OCI-LY3 (cell line): ENCODE results near the gene HJURP.

Source experiments
- H2AFZ ChIP-seq: fragments of 200-600, 300-600 bp; shearing (Covaris generic); 2 replicates; pipeline ENCODE4 v1.6.0; 2014; ENCODE audit warnings: antibody characterized with exemption, low read depth, low read length
- H3K27ac ChIP-seq: fragments of 200-600, 300-600 bp; sonication (generic); 2 replicates; pipeline ENCODE4 v1.5.1; 2014; ENCODE audit warnings: mild to moderate bottlenecking, low read length, moderate library complexity, mixed read lengths
- H3K27me3 ChIP-seq: fragments of 200-600, 300-600 bp; sonication (generic); 2 replicates; pipeline ENCODE4 v1.6.1; 2014; ENCODE audit warnings: low read depth, low read length, mixed read lengths
- H3K36me3 ChIP-seq: fragments of 200-600, 300-600 bp; sonication (generic); replicated peaks from 2 replicates; pipeline ENCODE3; 2014; ENCODE audit warnings: low read depth, low read length, mixed read lengths
- H3K4me1 ChIP-seq: fragments of 300-600, 200-600 bp; sonication (generic); 2 replicates; pipeline ENCODE4 v1.6.1; 2014; ENCODE audit warnings: low read length, mixed read lengths
- H3K4me2 ChIP-seq: fragments of 200-600, 300-600 bp; sonication (generic); 2 replicates; pipeline ENCODE4 v1.6.1; 2014; ENCODE audit warnings: low read length, mixed read lengths
- H3K4me3 ChIP-seq: fragments of 300-600, 200-600 bp; sonication (generic); 2 replicates; pipeline ENCODE4 v1.5.1; 2014; ENCODE audit warnings: antibody characterized with exemption, mild to moderate bottlenecking, low read length, moderate library complexity
- H3K79me2 ChIP-seq: fragments of 300-600, 200-600 bp; shearing (Covaris generic); 2 replicates; pipeline ENCODE4 v1.6.1; 2014; ENCODE audit warnings: mild to moderate bottlenecking, low read length, mixed read lengths
- H3K9ac ChIP-seq: fragments of 300-600, 200-600 bp; shearing (Covaris generic); 2 replicates; pipeline ENCODE4 v1.6.0; 2014; ENCODE audit warnings: mild to moderate bottlenecking, low read length, moderate library complexity
- H3K9me3 ChIP-seq: fragments of 200-600, 300-600 bp; shearing (Covaris generic); 2 replicates; pipeline ENCODE4 v1.6.1; 2014; ENCODE audit warnings: low read length, mixed read lengths; ENCODE audit not compliant: insufficient read depth
- H4K20me1 ChIP-seq: fragments of 200-600, 300-600 bp; sonication (generic); 2 replicates; pipeline ENCODE4 v1.6.1; 2016; ENCODE audit warnings: low read length, mixed read lengths; ENCODE audit not compliant: insufficient read depth
- EZH2phosphoT487 ChIP-seq: fragments of 200-600 bp; shearing (Covaris generic); IDR thresholded peaks from 2 replicates; pipeline ENCODE4 v1.6.1; 2018; ENCODE audit warnings: antibody characterized with exemption, mixed run types, low read depth
- TF ChIP-seq, protein P1 (sequence below): fragments of 200-600, 300-600 bp; sonication (generic); IDR thresholded peaks from 2 replicates; pipeline ENCODE4 v1.5.1; 2014; ENCODE audit warnings: antibody characterized with exemption, low read length, low read depth

HJURP gene

DNA sequence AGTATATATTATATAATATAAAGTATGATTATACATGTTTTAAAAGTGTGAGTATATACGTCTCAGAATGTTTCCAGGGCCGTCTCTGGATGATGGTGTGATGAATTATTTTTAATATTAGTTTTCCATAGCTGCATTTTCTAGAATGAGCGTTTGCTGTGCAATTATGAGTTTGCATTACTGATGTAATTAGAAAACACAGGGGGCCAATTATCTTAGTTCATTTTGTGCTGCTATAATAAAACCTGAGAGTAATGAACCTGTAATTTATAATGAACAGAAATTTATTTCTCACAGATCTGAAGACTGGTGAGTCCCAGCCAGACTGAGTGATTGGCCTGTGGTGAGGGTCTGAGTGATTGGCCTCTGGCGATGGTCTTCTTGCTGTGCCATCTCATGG is 4.0 kb upstream of the HJURP start:
- no peak overlapping the region for H3K4me2 ChIP-seq
- 0 out of 2 replicates have a peak, but pooled peaks cover 4% of the 10 kb centered on the region for H3K4me1 ChIP-seq
- no peaks in the 10 kb centered on the region for H3K9me3 ChIP-seq
- peaks cover 10% of the 10 kb centered on the region for H3K79me2 ChIP-seq
- peaks cover 4% of the 10 kb centered on the region for H3K36me3 ChIP-seq
- H3K27me3 ChIP-seq, result no peaks in the 10 kb centered on the region
- no peak overlapping the region for H2AFZ ChIP-seq
- H3K9ac ChIP-seq, result no peak overlapping the region
- no peak for TF ChIP-seq EZH2phosphoT487
- TF ChIP-seq, protein P1, sequence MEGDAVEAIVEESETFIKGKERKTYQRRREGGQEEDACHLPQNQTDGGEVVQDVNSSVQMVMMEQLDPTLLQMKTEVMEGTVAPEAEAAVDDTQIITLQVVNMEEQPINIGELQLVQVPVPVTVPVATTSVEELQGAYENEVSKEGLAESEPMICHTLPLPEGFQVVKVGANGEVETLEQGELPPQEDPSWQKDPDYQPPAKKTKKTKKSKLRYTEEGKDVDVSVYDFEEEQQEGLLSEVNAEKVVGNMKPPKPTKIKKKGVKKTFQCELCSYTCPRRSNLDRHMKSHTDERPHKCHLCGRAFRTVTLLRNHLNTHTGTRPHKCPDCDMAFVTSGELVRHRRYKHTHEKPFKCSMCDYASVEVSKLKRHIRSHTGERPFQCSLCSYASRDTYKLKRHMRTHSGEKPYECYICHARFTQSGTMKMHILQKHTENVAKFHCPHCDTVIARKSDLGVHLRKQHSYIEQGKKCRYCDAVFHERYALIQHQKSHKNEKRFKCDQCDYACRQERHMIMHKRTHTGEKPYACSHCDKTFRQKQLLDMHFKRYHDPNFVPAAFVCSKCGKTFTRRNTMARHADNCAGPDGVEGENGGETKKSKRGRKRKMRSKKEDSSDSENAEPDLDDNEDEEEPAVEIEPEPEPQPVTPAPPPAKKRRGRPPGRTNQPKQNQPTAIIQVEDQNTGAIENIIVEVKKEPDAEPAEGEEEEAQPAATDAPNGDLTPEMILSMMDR, result no peak
- no peaks in the 10 kb centered on the region for H4K20me1 ChIP-seq
- no peak overlapping the region for H3K27ac ChIP-seq
- no peak overlapping the region for H3K4me3 ChIP-seq

DNA sequence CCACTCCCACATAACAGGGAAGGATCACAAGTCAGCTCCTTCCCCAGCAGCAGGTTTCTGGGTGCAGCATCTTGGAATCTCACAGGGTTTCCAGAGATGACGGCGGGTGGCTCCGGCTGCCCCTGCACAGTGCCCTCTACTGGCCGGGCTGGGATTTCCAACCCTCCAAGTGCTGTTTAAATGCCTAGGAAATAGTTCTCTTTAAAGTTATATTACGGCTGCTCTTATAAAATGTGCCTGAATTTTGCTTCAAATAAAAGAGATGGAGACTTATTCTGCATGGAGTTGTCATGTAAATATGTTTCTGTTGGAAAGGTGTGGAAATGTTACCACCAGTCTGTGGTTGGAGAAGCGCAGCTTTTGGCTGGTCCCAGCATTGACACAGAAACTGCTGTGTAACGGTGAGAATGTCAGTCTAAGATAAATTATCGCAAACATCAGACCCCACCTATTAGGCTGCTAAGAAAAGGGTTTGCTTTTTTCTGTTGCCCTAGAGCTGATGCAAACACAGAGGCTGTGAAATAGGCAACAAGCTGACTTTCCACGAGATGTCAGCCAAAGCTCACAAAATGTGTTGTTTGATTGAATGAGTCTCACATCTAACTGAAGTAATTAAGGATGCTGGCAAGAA is 3.3 kb upstream of the HJURP start:
- Histone ChIP-seq H3K9ac (no peak overlapping the region), H3K4me2 (peak overlapping the region; percentile 36), H3K36me3 (peaks cover 10% of the 10 kb centered on the region), H3K9me3 (no peaks in the 10 kb centered on the region), H4K20me1 (peaks cover 4% of the 10 kb centered on the region; the same call in 1 of the 2 replicates), H3K4me3 (no peak overlapping the region), H3K79me2 (peaks cover 17% of the 10 kb centered on the region), H3K27me3 (no peaks in the 10 kb centered on the region), H3K27ac (no peak overlapping the region), H3K4me1 (peaks cover 7% of the 10 kb centered on the region), H2AFZ (no peak overlapping the region; the same call in 1 of the 2 replicates)
- TF ChIP-seq EZH2phosphoT487, result no peak
- TF ChIP-seq, protein P1, result peak; percentile 82

DNA sequence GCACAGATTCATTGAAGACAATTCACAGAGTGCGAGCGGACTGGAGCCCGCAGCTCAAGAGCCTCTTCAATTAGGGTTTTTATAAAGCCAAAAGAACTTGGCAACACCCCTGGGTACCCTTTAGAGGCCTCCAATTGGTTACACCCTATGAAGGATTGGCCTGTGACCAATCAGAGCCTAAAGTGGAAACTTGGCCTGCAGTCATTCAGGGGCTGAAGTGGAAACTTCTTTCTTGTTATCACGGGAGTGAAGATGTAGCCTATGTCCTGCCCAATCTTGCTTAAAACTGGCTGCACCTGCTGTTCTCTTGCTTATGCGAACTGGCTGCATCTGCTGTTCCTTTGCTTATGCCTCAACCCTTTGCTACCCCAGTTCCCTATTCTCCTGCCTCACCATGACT is 1.8 kb upstream of the HJURP start:
- H3K36me3 ChIP-seq, result peaks cover 20% of the 10 kb centered on the region
- no peak overlapping the region for H3K4me2 ChIP-seq
- H3K4me1 ChIP-seq, result peaks cover 16% of the 10 kb centered on the region
- no peak overlapping the region for H3K9ac ChIP-seq
- H4K20me1 ChIP-seq, result peaks cover 13% of the 10 kb centered on the region
- H3K27ac ChIP-seq, result no peak overlapping the region
- TF ChIP-seq, protein P1, result no peak
- no peak for TF ChIP-seq EZH2phosphoT487
- H3K9me3 ChIP-seq, result no peaks in the 10 kb centered on the region
- H3K27me3 ChIP-seq, result no peaks in the 10 kb centered on the region
- H3K79me2 ChIP-seq, result peaks cover 32% of the 10 kb centered on the region
- H3K4me3 ChIP-seq, result no peak overlapping the region
- H2AFZ ChIP-seq, result no peak overlapping the region

- Histone ChIP-seq H3K9ac (no peak overlapping the region), H2AFZ (no peak overlapping the region), H3K4me3 (peak overlapping the region; percentile 93), H3K36me3 (peaks cover 28% of the 10 kb centered on the region), H3K27me3 (no peaks in the 10 kb centered on the region), H3K9me3 (no peaks in the 10 kb centered on the region), H3K4me2 (peak overlapping the region; percentile 80), H4K20me1 (peaks cover 19% of the 10 kb centered on the region), H3K4me1 (peaks cover 16% of the 10 kb centered on the region), H3K79me2 (peaks cover 40% of the 10 kb centered on the region), H3K27ac (no peak overlapping the region)
- no peak for TF ChIP-seq EZH2phosphoT487
- TF ChIP-seq, protein P1, result no peak
Observed at GRCh38 chr2:233855345-233855744, 1.0 kb upstream of the HJURP start.
